IPS-15b (cell line): ENCODE results near the gene RSKR.

Experiments
- H3K27me3 ChIP-seq: one replicate; pipeline ENCODE4 v1.6.1; 2013; ENCODE audit warnings: low read length; ENCODE audit not compliant: control insufficient read depth, insufficient read depth
- H3K36me3 ChIP-seq: one replicate; pipeline ENCODE4 v1.6.1; 2013; ENCODE audit warnings: low read length; ENCODE audit not compliant: control insufficient read depth, insufficient read depth
- H3K4me1 ChIP-seq: one replicate; pipeline ENCODE4 v1.6.1; 2013; ENCODE audit warnings: mild to moderate bottlenecking, low read length; ENCODE audit not compliant: control insufficient read depth, insufficient read depth
- H3K4me3 ChIP-seq: one replicate; pipeline ENCODE4 v1.5.1; 2013; ENCODE audit warnings: low read depth, low read length
- H3K9ac ChIP-seq: one replicate; pipeline ENCODE4 v1.6.1; 2013; ENCODE audit warnings: low read depth, mild to moderate bottlenecking, low read length
- H3K9me3 ChIP-seq: one replicate; pipeline ENCODE4 v1.6.1; 2013; ENCODE audit warnings: mild to moderate bottlenecking, low read length; ENCODE audit not compliant: control insufficient read depth, insufficient read depth

The RSKR gene

GRCh38 chr17:28575126-28575795 is 38.7 kb downstream of the RSKR start:
- no peak overlapping the region for H3K4me3 ChIP-seq
- H3K9me3 ChIP-seq, result no peaks in the 10 kb centered on the region
- H3K27me3 ChIP-seq, result peaks cover 23% of the 10 kb centered on the region
- peaks cover 7% of the 10 kb centered on the region for H3K4me1 ChIP-seq
- H3K36me3 ChIP-seq, result peaks cover 20% of the 10 kb centered on the region
- H3K9ac ChIP-seq, result no peak overlapping the region

- no peaks in the 10 kb centered on the region for H3K9me3 ChIP-seq
- peaks cover 16% of the 10 kb centered on the region for H3K36me3 ChIP-seq
- H3K27me3 ChIP-seq, result peaks cover 23% of the 10 kb centered on the region
- H3K9ac ChIP-seq, result no peak overlapping the region
- H3K4me3 ChIP-seq, result no peak overlapping the region
- peaks cover 7% of the 10 kb centered on the region for H3K4me1 ChIP-seq
Measured at GRCh38 chr17:28574526-28574925, 39.5 kb downstream of the RSKR start.

GRCh38 chr17:28573966-28574480 is 40.0 kb downstream of the RSKR start:
- Histone ChIP-seq H3K4me3 (no peak overlapping the region), H3K4me1 (peaks cover 7% of the 10 kb centered on the region), H3K27me3 (peaks cover 23% of the 10 kb centered on the region), H3K36me3 (peaks cover 11% of the 10 kb centered on the region), H3K9ac (no peak overlapping the region), H3K9me3 (no peaks in the 10 kb centered on the region)

GRCh38 chr17:28573521-28573920 is 40.5 kb downstream of the RSKR start:
- Histone ChIP-seq H3K4me3 (no peak overlapping the region), H3K9ac (no peak overlapping the region), H3K27me3 (peaks cover 23% of the 10 kb centered on the region), H3K9me3 (no peaks in the 10 kb centered on the region), H3K4me1 (peaks cover 7% of the 10 kb centered on the region), H3K36me3 (peaks cover 6% of the 10 kb centered on the region)

- H3K9me3 ChIP-seq, result no peaks in the 10 kb centered on the region
- no peak overlapping the region for H3K9ac ChIP-seq
- H3K36me3 ChIP-seq, result peaks cover 3% of the 10 kb centered on the region
- H3K27me3 ChIP-seq, result peaks cover 23% of the 10 kb centered on the region
- no peak overlapping the region for H3K4me3 ChIP-seq
- H3K4me1 ChIP-seq, result peaks cover 7% of the 10 kb centered on the region
Measured at GRCh38 chr17:28573040-28573380, 41.0 kb downstream of the RSKR start.

- no peak overlapping the region for H3K9ac ChIP-seq
- H3K4me3 ChIP-seq, result no peak overlapping the region
Measured at GRCh38 chr17:28572259-28573039, 41.5 kb downstream of the RSKR start.

GRCh38 chr17:28571361-28572122 is 42.4 kb downstream of the RSKR start, which contains the start of gene PIGS:
PIGS (minus strand) TSS chr17:28571524; CDS start chr17:28571496, 28 bp downstream.
- peaks cover 23% of the 10 kb centered on the region for H3K27me3 ChIP-seq
- H3K4me1 ChIP-seq, result peaks cover 4% of the 10 kb centered on the region
- H3K9ac ChIP-seq, result peak within 1 kb of the TSS; percentile 37
- peak within 1 kb of the TSS; percentile 93 for H3K4me3 ChIP-seq
- H3K36me3 ChIP-seq, result peaks cover 3% of the 10 kb centered on the region
- H3K9me3 ChIP-seq, result no peaks in the 10 kb centered on the region

More at GRCh38 chr17:28572259-28573039, 41.5 kb downstream of the RSKR start:
- H3K4me1 ChIP-seq, result peaks cover 7% of the 10 kb centered on the region
- no peaks in the 10 kb centered on the region for H3K9me3 ChIP-seq
- H3K36me3 ChIP-seq, result peaks cover 3% of the 10 kb centered on the region
- H3K27me3 ChIP-seq, result peaks cover 23% of the 10 kb centered on the region

- Histone ChIP-seq H3K4me1 (peaks cover 3% of the 10 kb centered on the region), H3K4me3 (peak overlapping the region; percentile 93), H3K9me3 (no peaks in the 10 kb centered on the region), H3K27me3 (peaks cover 19% of the 10 kb centered on the region), H3K9ac (peak overlapping the region; percentile 37), H3K36me3 (peaks cover 3% of the 10 kb centered on the region)
Measured at GRCh38 chr17:28570716-28571360, 43.1 kb downstream of the RSKR start.

- H3K9ac ChIP-seq, result no peak overlapping the region
- H3K4me3 ChIP-seq, result no peak overlapping the region
- H3K36me3 ChIP-seq, result peaks cover 3% of the 10 kb centered on the region
- H3K4me1 ChIP-seq, result no peaks in the 10 kb centered on the region
- peaks cover 16% of the 10 kb centered on the region for H3K27me3 ChIP-seq
- H3K9me3 ChIP-seq, result no peaks in the 10 kb centered on the region
Measured at GRCh38 chr17:28569446-28569845, 44.5 kb downstream of the RSKR start.

GRCh38 chr17:28567604-28568003 is 46.4 kb downstream of the RSKR start:
- peaks cover 3% of the 10 kb centered on the region for H3K36me3 ChIP-seq
- H3K4me1 ChIP-seq, result no peaks in the 10 kb centered on the region

GRCh38 chr17:28563475-28563874 is 50.5 kb downstream of the RSKR start:
- Histone ChIP-seq H3K9ac (no peak overlapping the region), H3K4me3 (no peak overlapping the region), H3K4me1 (no peaks in the 10 kb centered on the region), H3K36me3 (peaks cover 15% of the 10 kb centered on the region), H3K9me3 (no peaks in the 10 kb centered on the region), H3K27me3 (no peaks in the 10 kb centered on the region)

More at GRCh38 chr17:28567604-28568003, 46.4 kb downstream of the RSKR start:
- peaks cover 8% of the 10 kb centered on the region for H3K27me3 ChIP-seq
- H3K4me3 ChIP-seq, result no peak overlapping the region
- H3K9me3 ChIP-seq, result no peaks in the 10 kb centered on the region
- no peak overlapping the region for H3K9ac ChIP-seq
